ENCODE data around the gene TMEM51. TPM values are rescaled to one million over a fixed set of nuclear protein-coding genes. Genes with fewer than 3 reads are reported as not detected.
A peak's percentile ranks its signal among the peaks of the same experiment; 100 is the strongest.

TMEM51 gene
- total RNA-seq, 4 donors from 2014 or later = 8.5 to 10.3 (median 9.1) TPM

DNA sequence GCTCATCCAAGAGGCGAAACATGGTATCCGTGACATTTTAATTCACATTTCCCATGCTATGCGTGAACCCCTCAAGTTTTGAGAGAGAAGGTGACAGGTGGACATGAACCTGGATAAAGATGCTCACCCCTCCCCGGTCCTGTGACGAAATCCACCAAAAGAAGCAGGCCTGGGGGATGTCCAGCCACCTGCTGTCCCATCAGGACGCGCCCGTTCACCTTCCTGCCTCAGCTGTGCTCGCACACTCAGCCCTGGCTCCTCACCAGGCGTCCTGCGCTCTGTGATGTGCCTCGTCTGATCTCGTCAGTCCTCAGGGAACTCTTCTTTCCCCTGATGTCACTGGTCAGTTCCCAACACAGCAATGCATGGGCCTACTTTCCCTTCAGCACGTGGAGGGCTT is 103.8 kb downstream of the TMEM51 start:
- no peak for TF ChIP-seq POLR2A (IDR thresholded peaks at IDR 0.05)
- TF ChIP-seq, protein P1, sequence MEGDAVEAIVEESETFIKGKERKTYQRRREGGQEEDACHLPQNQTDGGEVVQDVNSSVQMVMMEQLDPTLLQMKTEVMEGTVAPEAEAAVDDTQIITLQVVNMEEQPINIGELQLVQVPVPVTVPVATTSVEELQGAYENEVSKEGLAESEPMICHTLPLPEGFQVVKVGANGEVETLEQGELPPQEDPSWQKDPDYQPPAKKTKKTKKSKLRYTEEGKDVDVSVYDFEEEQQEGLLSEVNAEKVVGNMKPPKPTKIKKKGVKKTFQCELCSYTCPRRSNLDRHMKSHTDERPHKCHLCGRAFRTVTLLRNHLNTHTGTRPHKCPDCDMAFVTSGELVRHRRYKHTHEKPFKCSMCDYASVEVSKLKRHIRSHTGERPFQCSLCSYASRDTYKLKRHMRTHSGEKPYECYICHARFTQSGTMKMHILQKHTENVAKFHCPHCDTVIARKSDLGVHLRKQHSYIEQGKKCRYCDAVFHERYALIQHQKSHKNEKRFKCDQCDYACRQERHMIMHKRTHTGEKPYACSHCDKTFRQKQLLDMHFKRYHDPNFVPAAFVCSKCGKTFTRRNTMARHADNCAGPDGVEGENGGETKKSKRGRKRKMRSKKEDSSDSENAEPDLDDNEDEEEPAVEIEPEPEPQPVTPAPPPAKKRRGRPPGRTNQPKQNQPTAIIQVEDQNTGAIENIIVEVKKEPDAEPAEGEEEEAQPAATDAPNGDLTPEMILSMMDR (IDR thresholded peaks at IDR 0.05) = no peak
- H3K4me3 ChIP-seq (ENCODE audit: low read depth, poor library complexity, severe bottlenecking) = no peak overlapping the region
- peak in 1 of 2 donors; percentile 50 for DNase-seq (ENCODE audit: low spot score in 2 of 2)
- WGBS, 2 donors = 82 to 93% methylated on average over 14 of the region's 14 CpGs
- intact Hi-C loops (cut with DNase I; ENCODE audit: low total_unique reads) = no loop called here

DNA sequence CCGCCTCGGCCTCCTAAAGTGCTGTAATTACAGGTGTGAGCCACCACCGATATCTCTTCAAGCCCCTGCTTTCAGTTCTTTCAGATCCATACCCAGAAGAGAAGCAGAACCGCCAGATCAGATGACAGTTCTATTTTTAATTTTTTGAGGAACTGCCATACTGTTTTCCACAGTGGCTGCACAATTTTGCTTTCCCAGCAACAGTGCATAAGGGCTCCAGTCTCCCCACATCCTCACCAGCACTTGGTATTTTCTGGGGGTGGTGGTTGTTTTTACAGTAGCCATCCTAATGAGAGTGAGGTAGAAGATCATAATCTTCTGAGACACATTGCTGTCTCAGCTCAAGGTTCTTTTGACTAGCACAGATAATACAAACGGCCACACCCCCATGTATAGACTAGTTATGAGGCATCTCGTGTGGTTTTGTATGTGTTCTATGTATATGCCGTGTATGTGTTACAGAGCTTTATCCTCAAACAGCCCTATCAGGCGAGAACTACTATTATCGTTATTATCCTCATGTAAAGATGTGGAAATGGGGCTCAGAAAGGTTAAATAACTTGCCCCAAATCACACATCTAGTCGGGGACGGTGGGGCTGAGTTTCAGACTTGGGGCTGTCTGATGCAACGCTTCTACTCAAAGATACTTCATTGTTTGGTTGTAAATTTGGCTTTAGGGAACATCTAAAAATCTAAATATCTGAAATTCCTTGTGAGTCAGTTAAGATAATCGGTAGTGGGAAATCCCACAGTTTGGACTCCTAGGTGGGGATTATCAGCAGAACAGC is 105.5 kb downstream of the TMEM51 start:
- DNase-seq (ENCODE audit: low spot score in 2 of 2) = peak in 1 of 2 donors; percentile 71

DNA sequence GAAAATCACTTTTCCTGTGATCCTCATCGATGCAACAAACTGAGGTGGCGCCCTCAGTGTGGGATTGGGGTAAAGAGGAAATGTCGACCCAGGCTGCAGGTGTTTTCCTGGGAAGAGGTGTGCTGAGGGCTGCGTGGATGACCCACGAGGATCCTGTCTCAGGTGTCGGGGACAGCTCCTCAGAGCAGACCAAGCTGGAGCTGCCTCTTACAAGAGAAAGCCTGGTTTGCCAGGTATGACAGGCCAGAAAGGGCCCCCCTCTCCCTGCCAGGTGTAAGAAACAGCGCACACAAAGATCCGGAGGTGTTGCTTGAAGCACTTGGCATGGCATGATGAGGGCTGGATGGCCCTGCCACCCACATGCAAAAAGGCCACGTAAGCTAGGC is 106.1 kb downstream of the TMEM51 start:
- no peak overlapping the region for H3K4me3 ChIP-seq (ENCODE audit: low read depth, poor library complexity, severe bottlenecking)
- DNase-seq (ENCODE audit: low spot score in 2 of 2) = peak in 1 of 2 donors; percentile 70
- intact Hi-C loops (cut with DNase I; ENCODE audit: low total_unique reads) = no loop called here
- TF ChIP-seq, protein P1 (IDR thresholded peaks at IDR 0.05) = no peak
- no peak for TF ChIP-seq POLR2A (IDR thresholded peaks at IDR 0.05)
- WGBS, 2 donors = 78 to 89% methylated on average over 9 of the region's 9 CpGs

More for the DNA sequence above, 105.5 kb downstream of the TMEM51 start:
- WGBS, 2 donors = 69 to 78% methylated on average over 13 of the region's 13 CpGs
- intact Hi-C loops (cut with DNase I; ENCODE audit: low total_unique reads) = no loop called here
- TF ChIP-seq, protein P1 (IDR thresholded peaks at IDR 0.05) = no peak
- no peak for TF ChIP-seq POLR2A (IDR thresholded peaks at IDR 0.05)
- no peak overlapping the region for H3K4me3 ChIP-seq (ENCODE audit: low read depth, poor library complexity, severe bottlenecking)

DNA sequence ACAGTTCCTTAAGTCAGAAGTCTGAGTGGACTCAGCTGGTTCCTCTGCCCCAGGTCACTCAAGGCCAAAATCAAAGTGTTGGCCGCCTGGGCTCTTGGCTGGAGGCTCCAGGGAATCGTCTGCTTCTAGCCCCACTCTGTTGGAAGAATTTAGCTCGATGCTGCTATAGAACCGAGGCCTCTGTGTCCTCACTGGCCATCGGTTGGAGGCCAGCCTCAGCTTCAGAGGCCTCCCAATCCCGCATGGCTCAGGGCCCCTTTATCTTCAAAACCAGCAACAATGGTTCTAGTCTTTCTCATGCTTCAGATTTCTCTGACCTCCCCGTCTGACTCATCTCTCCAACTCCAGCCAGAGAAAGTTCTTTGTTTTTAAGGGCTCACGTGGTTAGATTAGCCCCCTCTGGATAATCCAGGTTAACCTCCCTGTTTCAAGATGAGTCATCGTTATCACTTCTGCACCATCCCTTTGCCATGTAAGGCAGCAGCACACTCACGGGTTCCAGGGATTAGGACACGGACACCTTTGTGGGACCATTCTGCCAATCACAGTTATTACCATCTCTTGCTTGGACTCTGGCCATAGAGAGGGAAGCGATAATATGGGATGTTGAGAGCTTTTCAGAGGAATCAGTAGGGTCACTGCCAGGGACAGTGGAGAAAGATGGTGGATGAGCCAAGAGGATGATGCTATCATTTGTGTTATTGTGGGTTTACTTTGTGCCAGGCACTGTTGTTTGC is 107.0 kb downstream of the TMEM51 start:
- TF ChIP-seq POLR2A (IDR thresholded peaks at IDR 0.05) = no peak
- TF ChIP-seq, protein P1 (IDR thresholded peaks at IDR 0.05) = no peak
- intact Hi-C loops (cut with DNase I; ENCODE audit: low total_unique reads) = no loop called here
- WGBS, 2 donors = 74 to 82% methylated on average over 12 of the region's 12 CpGs
- H3K4me3 ChIP-seq (ENCODE audit: low read depth, poor library complexity, severe bottlenecking) = no peak overlapping the region
- peak in 1 of 2 donors; percentile 29 for DNase-seq (ENCODE audit: low spot score in 2 of 2)

DNA sequence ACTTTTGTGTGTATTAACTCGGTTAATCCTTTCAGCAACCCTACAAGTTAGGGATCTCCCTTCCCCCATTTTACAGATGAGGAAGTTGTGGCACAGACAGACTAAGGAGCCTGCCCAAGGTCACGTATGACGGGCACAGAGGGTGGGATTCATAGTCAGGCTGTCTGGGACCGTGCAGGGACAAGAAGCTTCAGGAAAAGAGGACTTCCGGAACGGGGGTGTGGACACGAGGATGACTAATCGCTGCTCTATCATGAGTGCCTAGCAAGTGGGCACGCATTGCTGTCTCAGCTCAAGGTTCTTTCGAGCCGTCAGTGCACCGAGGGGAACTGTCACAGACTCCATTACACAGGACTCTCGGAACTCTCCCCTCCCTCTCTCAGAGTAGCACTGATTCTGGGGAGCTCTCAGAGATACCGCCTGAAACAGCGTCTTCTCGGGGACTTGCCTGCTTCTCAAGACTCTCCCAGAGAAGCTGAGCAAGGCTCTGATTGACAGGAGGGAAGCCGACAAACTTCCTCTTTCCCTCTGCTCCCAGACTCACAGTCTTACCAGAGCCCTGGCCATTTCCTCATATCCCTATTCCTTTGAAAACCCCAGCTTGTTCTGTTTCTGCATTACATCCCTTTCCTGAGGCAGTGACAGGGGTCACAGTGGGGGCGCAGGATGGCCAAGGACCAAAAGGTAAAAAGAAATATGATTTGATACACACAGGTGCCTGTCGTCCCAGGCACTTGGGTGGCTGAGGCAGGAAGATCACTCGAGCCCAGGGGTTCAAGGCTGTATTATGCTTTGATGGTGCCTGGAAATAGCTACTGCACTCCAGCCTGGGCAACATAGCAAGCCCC is 107.8 kb downstream of the TMEM51 start:
- H3K4me3 ChIP-seq (ENCODE audit: low read depth, poor library complexity, severe bottlenecking) = no peak overlapping the region
- intact Hi-C loops (cut with DNase I; ENCODE audit: low total_unique reads) = no loop called here
- TF ChIP-seq, protein P1 (IDR thresholded peaks at IDR 0.05) = no peak
- no peak for TF ChIP-seq POLR2A (IDR thresholded peaks at IDR 0.05)
- WGBS, 2 donors = 49 to 53% methylated on average over 20 of the region's 20 CpGs
- peak; percentile 55 to 89 for DNase-seq (ENCODE audit: low spot score in 2 of 2)

All from lower leg skin (tissue), 4 donors.